T-helper 2 cell treated with Interferon-gamma antibody and Interleukin-4, amounts not matched to agents 100 ng/mL and 5 ng/mL, for 36 hours (primary cell): Measurements from ENCODE around the gene NBEAL2. TPM values are rescaled to one million over a fixed set of nuclear protein-coding genes. Genes with fewer than 3 reads are reported as not detected.

ENCODE experiments used
- intact Hi-C: fragments of 100-400 bp; cut with micrococcal nuclease; formaldehyde crosslinking; loops from one replicate; pipeline ENCODE4 v1.15.1; 2023
- total RNA-seq: library from RNA; stranded (reverse); gene quantifications from 2 replicates; pipeline ENCODE4 v1.2.3, GENCODE V29; 2022

The NBEAL2 gene
- total RNA-seq, 1 donor from 2014 or later = 268 TPM

DNA sequence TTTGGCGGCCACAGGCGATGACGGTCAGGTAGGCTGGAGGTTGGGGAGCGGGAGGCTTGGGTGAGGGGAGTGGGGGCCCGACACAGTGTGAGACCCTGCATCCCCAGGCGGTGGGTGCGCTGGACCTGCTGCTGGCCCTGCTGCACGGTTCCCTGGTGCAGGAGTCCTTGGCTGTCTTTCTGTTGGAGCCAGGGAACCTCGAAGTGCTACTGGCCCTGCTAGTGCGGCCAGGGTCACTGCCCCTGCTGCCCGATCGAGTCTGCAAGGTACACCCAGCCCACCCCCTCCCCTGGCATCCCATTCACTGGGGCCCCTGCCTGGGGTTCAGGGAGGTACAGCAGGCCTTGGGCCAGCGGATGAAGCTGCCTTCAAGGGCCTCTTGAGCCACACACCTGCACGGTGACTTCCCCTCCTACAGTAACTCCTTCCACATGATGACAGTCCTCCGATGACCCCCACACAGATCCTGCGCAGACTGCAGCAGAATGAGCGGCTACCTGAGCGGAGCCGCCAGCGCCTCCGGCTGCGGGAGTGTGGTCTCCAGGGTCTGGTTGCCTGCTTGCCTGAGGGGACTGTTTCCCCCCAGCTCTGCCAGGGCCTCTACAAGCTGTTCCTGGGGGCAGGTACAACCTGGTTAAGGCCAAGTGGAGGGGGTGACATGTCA, 19.5 kb downstream of the NBEAL2 start:
- intact Hi-C loops = loop anchor here (1.0 to 5.0 kb wide), 2 partner anchors 76 to 92 kb away; no protein-coding TSS in a partner anchor

DNA sequence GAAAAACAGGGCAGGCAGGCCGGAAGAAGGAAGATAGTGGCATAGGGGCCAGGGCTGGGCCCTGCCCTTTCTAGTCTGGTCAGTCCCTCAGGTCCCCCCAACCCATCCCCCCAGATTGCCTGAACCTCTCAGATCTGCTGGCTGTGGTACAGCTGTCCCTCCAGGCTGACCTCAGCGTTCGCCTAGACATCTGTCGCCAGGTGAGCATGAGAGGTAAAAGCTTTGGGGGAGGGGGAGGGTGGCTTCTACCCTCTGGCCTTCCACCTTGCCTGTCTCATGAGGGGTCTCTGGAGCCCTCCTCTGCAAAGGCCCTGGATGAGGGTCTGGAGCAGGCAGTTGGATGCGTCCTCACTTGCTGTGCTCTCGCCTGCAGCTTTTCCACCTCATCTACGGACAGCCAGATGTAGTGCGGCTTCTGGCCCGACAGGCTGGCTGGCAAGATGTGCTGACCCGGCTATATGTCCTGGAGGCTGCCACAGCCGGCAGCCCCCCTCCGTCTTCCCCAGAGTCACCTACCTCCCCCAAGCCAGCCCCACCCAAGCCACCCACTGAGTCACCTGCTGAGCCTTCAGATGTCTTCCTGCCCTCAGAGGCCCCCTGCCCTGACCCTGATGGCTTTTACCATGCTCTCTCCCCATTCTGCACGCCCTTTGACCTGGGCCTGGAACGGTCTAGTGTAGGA, 20.2 kb downstream of the NBEAL2 start:
- intact Hi-C loops = loop anchor here (5.0 kb wide), 1 partner anchor 92 kb away; no protein-coding TSS in a partner anchor

DNA sequence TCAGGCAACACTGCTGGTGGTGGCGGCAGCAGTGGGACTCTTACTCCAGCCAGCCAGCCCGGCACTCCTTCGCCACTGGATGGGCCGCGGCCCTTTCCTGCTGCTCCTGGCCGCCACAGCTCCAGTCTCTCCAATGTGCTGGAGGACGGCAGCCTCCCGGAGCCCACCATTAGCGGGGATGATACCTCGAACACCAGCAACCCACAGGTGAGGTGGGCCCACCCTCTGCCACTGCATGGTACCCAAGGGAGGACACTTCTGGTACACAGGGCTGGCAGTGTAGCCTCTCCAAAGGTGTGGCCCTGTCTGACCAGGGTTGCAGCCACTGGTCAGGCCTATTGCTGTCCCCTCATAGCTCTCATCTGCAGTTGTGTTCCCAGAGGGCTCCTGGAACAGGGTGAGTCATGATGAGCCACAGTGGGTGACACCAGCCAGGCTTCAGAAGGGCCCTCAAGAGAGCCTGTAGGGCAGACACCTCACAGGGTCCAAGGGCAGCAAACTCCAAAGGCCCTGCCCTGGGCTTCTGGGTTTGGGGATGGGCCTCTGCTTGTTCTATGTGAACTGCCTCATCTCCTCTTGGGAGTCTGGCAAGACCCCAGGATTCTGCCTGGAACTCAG, 20.8 kb downstream of the NBEAL2 start:
- intact Hi-C loops = no loop called here

DNA sequence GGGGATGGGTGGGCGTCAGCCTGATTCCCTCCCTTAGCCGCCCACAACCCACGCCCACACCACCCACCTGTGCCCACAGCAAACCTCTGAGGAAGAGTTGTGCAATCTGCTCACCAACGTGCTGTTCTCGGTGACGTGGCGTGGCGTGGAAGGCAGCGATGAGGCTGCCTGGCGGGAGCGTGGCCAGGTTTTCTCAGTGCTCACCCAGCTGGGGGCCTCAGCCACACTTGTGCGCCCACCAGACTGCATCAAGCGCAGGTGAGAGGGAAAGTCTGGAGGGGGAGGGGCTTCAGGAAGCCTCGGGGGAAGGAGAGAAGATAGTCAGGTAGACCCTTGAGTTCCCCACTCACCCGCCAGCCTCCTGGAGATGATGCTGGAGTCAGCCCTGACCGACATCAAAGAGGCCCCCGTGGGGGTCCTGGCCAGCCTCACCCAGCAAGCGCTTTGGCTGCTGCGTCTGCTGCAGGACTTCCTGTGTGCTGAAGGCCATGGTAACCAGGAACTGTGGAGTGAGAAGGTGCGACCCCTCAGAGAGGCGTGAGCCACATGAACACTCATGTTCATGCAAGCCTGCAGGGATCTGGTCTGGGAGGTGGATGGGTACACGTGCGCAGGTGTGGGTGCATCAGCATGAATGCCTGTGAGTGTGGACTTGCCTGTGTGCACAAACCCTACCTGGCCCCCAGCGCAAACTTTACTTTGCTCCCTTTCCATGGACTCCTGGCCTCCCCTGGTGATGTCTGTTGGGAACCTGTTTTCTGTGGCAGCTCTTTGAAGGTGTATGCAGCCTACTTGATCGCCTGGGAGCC, 21.7 kb downstream of the NBEAL2 start:
- intact Hi-C loops = no loop called here

DNA sequence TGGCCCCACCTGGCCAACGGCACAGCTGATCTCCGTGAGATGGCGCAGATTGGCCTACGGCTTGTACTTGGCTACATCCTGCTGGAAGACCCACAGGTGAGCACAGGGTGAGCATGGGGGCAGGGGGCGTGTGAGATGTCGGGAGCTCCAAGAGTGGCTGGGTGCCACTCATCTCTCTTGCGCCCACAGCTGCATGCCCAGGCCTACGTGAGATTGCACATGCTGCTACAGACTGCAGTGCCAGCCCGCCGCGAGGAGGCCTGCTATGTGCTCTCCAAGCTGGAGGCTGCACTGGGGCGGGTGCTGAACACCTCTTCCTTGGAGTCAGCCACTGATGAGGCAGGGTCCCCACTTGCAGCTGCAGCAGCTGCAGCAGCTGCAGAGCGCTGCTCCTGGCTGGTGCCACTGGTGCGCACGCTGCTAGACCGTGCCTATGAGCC, 22.3 kb downstream of the NBEAL2 start:
- intact Hi-C loops = no loop called here

DNA sequence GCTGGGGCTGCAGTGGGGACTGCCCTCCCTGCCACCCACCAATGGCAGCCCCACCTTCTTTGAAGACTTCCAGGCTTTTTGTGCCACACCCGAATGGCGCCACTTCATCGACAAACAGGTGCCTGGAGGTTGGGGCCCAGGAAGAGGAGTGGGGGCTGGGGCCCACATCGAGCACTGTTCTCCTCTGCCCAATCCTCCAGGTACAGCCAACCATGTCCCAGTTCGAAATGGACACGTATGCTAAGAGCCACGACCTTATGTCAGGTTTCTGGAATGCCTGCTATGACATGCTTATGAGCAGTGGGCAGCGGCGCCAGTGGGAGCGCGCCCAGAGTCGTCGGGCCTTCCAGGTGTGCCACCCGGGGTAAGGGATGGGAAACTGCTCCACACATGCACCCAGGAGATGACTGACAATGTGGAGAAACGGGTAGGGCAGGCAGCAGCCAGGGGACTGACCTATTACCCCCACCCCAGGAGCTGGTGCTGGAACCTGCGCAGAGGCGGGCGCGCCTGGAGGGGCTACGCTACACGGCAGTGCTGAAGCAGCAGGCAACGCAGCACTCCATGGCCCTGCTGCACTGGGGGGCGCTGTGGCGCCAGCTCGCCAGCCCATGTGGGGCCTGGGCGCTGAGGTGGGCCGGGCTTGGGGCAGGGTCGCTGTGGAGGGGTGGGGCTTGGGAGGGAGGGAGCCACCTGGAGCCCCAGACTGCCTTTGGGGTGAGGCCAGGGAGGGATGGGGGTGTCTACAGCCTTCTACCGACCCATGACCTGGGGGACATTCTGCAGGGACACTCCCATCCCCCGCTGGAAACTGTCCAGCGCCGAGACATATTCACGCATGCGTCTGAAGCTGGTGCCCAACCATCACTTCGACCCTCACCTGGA, 22.9 kb downstream of the NBEAL2 start:
- intact Hi-C loops = no loop called here

DNA sequence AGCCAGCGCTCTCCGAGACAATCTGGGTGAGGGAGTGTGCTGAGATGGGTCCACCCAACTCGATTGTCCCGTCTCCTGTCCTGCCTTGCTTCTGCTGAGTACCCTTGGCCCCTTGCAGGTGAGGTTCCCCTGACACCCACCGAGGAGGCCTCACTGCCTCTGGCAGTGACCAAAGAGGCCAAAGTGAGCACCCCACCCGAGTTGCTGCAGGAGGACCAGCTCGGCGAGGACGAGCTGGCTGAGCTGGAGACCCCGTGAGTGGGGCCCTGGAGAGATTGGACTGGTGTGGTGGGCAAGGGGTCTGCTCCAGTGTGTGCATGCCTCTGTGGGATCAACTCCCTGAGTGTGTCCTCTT, 23.6 kb downstream of the NBEAL2 start:
- intact Hi-C loops = no loop called here

DNA sequence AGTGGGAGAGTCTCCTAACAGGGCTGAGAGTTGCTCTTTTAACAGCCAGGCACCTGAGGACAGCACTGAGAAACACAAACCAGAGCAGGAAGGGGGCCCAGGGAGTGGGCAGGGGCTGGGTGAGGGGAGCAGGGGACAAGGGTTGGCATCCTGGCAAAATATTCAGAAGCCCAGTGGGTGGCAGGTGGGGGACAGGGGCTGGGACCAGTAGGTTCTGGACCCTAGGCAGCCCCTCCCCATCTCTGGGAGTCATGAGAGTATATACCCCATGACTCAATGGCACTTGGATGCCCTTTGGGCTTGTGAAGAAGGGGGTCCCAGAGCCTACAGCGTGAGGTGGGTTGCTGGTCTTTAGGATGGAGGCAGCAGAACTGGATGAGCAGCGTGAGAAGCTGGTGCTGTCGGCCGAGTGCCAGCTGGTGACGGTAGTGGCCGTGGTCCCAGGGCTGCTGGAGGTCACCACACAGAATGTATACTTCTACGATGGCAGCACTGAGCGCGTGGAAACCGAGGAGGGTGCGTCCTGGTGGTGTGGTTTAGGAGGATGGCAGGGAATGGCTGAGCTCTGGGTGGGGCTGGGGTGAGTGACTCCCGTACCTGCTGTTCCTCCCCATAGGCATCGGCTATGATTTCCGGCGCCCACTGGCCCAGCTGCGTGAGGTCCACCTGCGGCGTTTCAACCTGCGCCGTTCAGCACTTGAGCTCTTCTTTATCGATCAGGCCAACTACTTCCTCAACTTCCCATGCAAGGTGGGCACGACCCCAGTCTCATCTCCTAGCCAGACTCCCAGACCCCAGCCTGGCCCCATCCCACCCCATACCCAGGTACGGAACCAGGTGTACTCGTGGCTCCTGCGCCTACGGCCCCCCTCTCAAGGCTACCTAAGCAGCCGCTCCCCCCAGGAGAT, 24.2 kb downstream of the NBEAL2 start:
- intact Hi-C loops = no loop called here

DNA sequence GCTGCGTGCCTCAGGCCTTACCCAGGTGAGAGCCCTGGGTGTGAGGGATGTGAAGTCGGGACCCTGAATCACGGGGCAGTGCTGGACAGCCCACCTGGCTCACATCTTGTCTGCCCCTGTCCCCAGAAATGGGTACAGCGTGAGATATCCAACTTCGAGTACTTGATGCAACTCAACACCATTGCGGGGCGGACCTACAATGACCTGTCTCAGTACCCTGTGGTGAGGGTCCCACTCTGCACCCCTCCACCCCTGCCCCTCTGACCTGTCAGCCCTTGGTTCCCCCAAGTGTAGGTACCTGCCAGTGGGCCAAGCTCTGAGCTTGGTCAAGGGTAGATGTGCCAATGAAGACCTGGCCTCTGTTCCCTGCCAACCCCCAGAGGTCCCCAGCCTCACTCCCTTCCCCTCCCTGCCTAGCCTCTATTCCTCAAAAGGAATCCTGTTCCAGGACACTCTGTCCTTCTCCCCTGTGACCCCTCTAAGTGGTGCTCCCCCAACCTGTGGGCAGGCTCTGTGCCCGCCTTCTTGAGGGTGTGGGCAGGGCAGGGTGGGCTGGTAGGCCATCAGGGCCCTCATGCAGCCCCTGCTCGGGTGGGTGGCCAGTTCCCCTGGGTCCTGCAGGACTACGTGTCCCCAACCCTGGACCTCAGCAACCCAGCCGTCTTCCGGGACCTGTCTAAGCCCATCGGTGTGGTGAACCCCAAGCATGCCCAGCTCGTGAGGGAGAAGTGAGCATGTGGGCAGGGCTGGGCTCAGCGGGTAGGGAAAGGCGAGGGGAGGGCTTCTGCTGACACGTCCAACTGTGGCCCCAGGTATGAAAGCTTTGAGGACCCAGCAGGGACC, 25.1 kb downstream of the NBEAL2 start:
- intact Hi-C loops = no loop called here

DNA sequence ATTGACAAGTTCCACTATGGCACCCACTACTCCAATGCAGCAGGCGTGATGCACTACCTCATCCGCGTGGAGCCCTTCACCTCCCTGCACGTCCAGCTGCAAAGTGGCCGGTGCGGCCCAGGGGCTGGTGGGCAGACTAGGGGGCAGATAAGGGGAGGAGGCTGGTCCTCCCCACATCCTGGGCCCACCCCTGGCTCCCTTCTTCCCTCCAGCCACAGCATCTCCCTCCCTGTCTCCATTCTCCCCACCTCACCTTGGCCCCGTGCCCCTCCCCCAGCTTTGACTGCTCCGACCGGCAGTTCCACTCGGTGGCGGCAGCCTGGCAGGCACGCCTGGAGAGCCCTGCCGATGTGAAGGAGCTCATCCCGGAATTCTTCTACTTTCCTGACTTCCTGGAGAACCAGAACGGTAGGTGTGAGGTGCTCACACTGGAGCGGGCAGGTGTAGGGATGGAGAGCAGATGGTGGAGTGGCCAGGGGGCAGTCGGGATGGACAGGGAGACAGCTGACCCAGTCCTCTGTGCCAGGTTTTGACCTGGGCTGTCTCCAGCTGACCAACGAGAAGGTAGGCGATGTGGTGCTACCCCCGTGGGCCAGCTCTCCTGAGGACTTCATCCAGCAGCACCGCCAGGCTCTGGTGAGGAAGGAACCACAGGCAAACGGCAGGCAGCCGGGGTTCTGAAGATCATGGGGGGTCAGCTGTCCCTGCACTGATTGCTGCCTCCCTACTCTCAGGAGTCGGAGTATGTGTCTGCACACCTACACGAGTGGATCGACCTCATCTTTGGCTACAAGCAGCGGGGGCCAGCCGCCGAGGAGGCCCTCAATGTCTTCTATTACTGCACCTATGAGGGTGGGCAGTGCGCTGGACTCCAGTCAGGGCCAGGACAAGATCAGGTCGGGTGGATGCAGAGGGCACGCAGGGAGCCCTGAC, 26.0 kb downstream of the NBEAL2 start:
- intact Hi-C loops = no loop called here

DNA sequence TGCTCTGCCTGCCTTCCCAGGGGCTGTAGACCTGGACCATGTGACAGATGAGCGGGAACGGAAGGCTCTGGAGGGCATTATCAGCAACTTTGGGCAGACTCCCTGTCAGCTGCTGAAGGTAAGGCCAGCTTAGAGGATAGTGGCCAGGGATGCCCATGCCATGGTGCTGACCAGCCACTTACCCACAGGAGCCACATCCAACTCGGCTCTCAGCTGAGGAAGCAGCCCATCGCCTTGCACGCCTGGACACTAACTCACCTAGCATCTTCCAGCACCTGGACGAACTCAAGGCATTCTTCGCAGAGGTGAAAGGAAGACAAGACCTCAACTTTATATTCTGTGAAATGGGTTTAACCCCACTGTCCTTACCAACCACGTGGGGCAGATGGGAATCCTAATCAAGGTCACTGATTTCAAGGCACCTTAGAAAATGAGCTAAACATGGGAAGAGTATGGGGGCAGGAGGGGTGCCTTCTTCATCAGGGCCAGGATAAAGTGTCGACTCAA, 26.7 kb downstream of the NBEAL2 start:
- intact Hi-C loops = no loop called here

DNA sequence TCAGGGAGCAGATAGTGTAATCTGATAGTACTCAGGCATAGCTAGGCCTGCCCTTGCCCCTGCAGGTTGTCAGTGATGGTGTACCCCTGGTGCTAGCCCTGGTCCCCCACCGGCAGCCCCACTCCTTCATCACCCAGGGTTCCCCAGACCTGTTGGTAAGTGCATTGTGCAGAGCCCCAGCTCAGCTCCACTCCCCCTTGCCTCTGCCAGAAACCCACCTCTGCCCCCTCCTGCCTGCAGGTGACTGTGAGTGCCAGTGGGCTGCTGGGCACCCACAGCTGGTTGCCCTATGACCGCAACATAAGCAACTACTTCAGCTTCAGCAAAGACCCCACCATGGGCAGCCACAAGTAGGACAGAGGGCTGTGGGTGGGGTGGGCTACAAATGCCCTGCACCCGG, 27.5 kb downstream of the NBEAL2 start:
- intact Hi-C loops = no loop called here

DNA sequence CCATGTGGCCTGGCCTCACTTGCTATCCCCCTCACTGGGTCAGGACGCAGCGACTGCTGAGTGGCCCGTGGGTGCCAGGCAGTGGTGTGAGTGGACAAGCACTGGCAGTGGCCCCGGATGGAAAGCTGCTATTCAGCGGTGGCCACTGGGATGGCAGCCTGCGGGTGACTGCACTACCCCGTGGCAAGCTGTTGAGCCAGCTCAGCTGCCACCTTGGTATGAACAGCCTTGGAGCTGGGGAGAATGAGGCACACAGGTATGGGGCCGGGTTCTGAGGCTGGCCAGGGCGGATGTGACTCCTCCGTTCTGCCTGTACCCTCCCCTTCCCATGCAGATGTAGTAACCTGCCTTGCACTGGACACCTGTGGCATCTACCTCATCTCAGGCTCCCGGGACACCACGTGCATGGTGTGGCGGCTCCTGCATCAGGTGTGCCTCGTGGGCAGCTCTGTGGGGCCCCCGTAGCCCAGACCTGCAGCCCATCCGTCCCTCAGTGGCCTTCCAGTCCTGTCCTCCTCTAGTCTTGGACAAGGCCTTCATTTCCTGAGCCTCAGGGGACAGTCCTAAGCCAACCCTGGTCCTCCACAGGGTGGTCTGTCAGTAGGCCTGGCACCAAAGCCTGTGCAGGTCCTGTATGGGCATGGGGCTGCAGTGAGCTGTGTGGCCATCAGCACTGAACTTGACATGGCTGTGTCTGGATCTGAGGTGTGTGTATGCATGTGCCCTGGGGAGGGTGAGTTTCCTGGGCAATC, 28.2 kb downstream of the NBEAL2 start:
- intact Hi-C loops = no loop called here

DNA sequence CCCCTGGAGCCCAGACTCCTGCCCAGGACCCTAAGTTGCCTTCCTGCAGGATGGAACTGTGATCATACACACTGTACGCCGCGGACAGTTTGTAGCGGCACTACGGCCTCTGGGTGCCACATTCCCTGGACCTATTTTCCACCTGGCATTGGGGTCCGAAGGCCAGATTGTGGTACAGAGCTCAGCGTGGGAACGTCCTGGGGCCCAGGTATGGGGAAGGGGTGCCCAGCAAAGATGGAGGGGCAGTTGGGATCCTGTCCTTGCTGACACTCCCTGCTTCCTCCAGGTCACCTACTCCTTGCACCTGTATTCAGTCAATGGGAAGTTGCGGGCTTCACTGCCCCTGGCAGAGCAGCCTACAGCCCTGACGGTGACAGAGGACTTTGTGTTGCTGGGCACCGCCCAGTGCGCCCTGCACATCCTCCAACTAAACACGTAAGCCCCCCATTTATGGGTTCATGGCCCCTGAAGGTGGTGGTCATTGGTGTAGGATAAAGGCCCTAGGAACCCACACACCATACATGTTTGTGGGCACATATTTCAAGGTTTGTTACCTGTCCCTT, 28.8 kb downstream of the NBEAL2 start:
- intact Hi-C loops = no loop called here

DNA sequence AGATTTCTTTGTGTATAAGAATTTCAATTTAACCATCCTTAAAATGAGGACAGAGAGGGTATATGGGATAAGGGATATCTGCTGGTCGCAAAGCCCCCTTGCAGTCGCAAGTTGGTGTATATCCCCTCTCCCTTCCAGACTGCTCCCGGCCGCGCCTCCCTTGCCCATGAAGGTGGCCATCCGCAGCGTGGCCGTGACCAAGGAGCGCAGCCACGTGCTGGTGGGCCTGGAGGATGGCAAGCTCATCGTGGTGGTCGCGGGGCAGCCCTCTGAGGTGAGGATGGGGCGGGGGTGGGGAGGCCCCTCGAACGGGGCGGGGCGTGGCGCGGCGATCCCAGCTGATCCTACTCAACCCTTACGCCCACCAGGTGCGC, 29.4 kb downstream of the NBEAL2 start:
- intact Hi-C loops = no loop called here
